Eye (tissue), 1 donor: ENCODE data around the gene VDR.
"Not testable (repeated sequence)": the region's sequence is repeated elsewhere in the genome, so short reads cannot be mapped to it uniquely, and the experiment has no call there.

Experiments
- DNase-seq: peaks from one replicate; pipeline ENCODE4 v3.0.0-alpha.2; 2015

VDR gene

DNA sequence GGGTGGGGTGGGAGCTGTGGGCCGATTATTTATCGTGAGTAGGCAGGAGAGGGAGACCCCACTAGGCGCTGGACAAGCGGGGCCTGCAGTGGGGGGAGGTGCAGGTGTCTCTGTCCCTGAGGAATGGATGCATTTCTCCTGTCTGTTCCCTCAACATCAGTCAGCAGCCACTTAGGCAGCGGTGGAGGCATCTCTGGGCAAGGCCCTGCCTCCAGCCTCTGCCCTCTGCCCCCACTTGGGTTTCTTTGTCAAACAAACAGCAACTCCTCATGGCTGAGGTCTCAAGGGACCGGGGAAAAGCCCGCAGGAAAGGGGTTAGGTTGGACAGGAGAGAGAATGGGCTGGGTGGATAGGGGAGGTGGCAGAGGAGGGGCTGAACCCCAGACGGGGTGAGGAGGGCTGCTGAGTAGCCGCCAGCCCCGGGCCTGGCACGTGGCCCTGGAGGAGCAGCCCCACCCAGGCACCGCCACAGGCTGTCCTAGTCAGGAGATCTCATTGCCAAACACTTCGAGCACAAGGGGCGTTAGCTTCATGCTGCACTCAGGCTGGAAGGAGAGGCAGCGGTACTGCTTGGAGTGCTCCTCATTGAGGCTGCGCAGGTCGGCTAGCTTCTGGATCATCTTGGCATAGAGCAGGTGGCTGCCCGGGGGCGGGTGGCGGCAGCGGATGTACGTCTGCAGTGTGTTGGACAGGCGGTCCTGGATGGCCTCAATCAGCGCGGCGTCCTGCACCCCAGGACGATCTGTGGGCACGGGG is 60.4 kb downstream of the VDR start:
- no peak for DNase-seq

DNA sequence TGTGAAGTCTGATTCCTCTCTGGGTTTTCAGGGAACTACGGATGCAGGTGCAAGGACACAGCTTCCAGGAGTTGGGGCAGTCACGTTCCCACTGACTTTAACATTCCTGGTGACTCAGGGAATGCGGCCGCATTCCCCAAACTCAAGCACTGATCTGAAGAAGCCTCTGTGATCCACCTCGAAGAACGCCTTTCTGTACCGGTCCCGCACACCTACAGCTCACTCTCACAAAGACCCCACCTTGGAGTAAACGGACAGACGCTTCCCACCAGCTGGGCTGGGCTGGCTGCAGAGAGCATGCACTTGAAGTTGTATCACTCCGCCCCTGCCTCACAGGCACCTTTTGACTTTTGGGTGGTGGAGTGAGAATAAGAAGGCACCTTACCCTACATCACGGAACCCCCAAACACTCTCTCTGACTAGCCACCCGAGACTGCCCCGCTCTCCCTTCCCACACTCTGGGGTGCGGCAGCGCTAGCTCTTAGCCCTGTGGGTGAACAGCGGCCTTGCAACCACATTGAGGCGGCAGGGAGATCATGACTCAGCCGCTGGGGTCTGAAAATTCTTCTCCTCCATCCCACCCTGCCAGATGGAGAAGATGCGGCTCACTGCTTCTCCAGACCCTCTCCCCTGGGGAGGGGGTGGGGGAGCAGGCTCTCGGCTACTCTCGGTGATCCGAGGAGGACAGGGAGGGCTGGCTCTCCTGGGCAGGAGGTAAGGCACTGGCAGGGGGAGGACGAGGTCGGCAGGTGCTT is 61.4 kb downstream of the VDR start:
- DNase-seq, result peak; percentile 25

DNA sequence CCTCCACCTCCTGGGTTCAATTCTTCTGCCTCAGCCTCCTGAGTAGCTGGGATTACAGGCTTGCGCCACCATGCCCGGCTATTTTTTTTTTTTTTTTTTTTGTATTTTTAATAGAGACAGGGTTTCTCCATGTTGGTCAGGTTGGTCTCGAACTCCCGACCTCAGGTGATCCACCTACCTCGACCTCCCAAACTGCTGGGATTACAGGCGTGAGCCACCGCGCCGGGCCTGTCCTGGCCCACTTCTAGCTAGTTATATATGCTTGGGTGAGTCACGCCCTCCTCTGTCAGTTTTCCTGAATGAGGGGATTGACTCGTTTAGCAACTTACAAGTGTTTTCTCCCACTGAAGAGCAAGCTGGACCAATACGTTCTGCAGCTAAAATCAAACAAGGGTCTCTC is 62.3 kb downstream of the VDR start:
- not testable (repeated sequence) for DNase-seq

DNA sequence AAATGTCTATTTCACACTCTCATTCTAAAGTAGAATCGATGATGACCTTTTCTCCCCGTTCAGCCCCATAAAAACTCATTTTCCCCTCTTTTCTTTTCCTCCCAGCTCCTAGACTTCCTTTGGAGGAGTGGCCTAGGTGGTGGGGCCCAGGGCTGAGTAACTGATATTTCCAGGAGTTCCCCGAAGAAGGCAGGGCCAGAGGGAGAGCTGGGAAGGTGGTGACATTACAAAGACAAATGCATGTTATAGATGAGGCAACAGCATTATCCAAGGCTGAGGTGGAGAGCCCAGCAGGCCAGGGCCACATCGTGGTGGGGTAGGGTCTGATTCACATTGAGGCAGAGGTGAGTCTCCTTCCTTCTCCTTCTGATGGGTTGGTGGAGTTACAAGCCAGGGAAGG is 62.9 kb downstream of the VDR start:
- no peak for DNase-seq

DNA sequence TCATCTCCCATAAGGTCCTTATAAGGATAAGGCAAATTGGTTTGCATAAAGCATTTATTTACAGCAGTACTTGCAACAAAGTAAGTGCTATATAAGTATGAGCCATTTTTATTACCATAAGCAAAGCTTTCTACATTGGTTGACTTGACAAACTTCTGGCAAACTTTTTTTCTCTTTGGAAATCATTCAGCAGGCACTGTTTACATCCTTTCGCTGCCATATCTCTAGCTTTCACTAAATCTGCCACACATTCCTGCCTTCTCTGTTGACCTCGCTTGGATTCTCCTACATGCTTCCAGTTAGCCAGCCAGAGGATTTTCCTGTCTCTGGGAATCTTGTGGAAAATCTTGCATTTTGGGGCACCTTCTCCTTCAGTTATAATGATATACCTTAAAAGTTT is 63.3 kb downstream of the VDR start:
- no peak for DNase-seq

DNA sequence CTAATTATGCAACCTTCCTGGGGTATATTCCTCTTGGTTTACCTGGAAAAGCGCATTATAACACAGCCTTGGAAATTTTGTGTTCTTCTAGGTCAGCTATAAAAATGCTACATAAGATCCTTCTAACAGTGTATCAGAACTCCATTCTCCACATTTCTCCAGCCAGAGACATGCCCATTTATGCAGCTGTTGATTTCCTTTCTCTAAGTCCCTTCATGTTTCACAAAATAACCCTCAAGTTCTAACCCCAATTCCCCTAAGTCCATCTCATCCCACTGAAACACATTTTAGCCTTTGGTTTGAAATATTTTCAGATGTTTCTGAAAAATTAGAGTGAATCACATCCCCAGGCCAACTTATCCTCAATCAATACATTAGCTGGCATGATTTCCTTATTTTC is 64.2 kb downstream of the VDR start:
- DNase-seq, result no peak

DNA sequence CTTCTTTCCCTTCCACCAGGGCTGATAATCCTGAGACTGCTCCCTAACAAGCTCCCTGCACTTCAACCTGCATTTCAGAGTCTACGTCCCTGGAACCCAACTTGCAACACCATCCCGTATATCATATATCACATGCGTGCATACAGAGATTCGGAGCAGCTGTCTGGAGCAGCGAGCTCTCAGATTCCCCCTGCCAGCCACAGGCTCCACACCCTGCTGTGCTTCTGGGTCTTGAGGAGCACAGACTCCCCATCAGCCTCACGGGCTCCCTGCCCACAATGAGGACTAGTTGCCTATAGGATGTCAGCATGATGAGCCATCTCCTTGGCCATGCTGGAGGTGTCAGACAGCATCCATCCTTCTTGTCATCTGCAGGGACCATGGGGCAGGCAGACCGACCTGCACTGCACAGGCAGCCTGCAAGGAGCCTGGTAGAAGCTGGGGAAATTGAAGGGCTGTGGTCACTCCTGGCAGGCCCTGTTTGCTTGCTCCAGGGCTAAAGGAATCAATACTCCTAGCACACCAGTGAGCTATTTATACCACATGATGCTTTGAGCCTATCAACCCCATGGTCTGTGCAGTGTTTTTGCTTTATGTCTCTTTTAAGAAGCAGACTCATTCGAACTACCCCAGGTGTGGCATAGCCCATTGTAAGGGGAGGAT is 65.4 kb downstream of the VDR start:
- DNase-seq, result no peak

DNA sequence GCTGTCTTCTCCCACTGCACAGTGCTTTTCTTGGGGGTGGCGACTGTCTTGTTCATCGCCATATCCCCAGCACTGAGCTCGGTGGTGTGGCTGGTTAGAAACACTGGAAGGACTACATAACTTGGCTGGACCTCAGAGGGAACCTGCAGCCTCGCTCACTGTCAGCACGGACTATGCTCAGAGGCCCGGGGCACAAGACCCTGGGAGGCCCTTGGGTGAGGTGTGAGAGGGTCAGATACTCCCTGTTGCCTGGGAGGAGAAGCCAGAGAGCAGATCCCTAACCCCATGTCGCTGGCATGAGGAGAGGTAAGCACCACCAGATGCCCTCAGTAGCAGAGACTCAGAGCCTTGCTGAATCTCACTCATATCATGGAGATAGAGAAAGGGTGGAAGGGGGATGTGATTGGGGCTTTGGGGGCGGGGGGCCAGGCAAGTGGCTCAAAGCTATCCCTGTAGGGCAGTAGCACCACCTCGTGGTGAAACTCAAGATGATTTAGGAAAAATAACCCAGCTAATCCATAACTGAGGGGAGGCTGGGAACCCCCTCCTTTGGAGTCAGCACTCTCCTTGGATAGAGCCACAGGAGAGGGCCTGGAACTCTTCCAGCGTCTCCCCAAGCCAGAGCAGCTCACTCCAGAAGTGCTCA is 66.4 kb downstream of the VDR start:
- peak; percentile 60 for DNase-seq

DNA sequence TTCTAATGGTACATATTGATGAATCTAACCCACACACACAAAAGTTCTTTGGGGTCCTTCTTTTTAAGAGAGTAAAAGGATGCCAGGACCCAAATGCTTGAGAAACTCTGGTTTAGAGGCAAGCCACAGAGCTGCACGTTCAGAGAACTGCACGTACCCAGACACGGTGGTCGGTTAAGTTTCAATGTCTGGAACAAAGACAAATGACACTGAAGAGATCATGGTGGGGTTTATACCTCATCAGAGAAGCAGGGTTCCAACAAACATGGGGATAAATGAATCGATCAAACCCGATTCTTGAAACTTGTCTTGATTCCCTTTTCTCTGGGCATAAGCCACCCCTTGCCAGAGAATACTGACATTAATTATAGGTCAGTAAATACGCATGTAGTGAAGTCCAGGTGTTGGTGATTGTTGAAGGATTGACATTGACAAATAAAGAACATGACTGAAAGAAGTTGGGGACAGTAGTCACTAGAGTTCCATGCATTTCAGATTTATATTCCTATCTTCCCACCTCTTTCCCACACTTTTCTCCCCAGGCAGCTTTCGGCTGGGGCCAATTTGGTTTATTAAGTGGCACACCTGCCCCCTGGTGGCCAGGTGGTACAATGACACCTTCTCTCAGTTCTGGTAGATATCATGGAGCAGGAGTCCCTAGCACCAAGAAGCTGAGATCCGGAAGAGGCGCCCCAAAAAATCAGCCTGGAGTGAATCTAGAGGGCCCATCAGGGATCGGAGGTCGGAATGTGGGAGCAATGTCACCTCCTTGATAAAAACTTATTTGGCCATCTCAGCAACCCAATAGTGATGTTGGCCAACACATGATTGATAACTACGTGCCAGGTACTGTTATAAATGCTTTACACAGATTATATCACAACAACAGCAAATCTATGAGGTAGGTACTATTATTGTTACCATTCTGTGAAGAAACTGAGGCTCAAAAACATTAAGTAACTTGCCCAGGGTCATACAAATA is 67.3 kb downstream of the VDR start:
- peak; percentile 78 for DNase-seq

DNA sequence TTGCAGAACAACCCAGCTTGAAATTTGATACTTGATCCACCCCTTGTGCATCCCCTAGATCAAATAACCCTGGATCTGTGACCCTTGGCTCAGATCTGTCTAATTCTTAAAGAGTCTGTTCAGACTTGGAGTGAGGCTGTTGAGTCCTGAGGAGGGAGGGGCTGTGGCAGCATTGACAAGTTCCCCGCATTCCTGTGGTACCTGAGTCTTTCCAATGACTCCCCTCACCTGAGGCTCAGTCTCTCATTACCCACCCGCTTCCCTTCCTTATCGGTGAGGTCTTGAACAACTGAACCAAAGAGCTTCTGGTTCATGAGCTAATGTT is 69.0 kb downstream of the VDR start:
- no peak for DNase-seq

DNA sequence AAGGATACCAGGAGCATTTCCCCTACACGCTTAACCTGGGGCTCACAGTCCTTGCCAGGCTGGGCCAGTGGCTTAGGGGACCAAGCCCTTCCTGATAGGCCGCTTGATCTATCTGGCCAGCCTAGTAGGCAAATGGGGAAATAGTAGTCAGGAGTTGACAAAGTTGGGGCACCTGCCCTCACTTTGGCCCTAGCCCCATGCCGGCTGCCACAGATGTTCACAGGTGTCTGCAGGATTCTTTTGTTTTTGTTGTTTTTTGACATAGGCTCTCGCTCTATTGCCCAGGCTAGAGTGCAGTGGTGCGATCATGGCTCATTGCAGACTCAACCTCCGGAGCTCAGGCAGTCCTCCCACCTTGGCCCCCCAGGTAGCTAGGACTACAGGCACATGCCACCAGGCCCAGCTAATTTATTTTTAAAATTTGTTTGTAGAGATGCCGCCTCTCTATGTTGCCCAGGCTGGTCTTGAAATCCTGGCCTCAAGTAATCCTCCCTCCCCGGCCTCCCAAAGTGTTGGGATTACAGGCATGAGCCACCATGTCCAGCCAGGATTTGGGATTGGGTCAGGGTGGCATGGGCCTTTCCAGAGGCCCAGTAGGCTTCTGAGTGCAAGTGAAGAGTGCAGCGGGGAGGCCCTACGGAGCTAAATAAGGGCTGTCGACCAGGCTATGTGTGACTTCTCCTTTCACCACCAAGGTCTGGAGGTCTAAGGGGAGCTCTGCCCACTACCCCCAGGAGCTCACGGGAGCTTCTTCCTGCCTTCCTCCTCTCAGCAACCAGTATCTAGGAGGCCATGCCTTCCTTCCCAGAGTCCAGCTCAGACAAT is 69.6 kb downstream of the VDR start:
- DNase-seq, result no peak

DNA sequence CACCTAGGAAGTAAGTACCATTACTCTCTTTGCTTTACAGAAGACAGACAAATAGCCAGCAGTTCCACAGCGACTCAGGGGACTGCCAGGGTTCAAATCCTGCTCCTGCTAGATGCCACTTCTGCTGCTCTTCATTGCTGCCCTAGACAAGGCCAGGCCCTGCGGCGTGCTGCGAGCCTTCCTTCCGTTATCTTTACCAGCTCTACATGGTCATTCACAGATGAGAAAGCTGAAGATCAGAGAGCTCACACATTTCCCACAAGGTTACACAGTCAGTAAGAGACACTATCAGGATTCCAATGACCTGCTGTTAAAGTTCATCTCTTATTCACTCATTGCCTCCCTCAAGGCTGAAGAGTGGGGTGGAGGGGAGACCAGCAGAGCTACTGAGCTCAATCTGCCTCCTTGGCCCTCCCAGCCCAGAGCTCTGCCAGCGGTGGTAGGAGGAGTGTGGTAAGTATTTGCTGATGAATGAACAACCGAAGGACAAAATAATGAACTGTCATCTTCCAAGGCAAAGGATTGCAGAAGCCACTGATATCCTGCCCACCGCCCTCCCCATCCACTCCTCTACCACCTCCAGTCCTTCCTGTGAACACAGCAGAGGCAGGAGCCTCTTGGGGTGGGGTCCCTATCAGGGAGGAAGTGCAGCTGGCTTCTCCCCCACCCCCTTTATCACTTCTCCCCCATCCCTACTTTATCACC is 70.4 kb downstream of the VDR start:
- no peak for DNase-seq

DNA sequence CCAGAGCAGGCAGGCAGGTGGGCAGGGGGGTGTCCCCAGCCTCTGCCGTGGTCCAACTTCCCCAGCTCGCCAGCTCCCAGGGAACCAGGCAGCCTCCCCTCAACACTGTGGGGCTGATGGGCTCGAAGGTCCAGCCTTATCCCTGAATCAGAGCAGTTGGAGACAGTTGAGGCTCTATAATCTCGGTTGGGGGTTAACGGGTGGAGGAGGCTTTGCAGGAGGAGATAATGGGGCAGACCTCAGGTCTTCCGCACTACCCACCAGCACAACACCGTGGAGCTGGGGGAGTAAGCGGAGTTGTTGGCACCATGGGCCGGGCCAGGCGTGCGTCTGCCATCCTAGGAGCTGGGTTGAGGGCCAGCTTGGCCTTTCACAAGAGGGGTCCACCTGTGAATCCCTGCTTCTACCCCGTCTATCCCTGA is 71.2 kb downstream of the VDR start:
- no peak for DNase-seq

DNA sequence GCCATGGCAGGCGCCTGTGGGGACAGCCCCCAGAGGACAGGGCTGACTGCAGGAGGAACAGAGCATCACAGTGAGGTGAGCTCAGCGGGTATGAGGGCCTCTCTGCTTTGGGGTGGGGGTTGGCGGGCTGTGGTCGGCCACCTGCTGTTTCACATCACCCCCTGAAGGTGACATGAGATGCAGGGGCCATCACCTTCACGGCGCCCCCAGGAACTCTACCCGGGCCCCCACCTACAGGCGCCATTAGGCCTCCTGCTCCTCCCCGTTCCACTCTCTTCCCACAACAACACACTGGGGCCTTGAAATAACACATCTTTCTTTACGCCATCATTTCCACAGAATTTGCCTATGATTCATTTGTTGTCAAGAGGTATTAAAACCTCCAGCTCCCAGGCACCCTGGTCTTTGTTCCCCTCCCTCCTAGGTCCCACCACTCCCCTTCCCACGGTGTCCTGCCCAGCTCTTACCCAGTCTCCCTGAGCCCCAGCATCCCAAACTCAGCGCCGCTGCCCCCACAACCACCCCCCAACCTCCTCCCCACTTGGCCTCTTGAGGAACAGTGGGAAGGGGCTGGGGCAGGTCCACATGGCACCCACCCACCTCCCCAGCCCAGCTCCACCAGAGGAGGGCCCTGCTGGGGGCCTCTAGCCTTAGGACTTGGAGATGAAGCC is 72.4 kb downstream of the VDR start:
- DNase-seq, result no peak

DNA sequence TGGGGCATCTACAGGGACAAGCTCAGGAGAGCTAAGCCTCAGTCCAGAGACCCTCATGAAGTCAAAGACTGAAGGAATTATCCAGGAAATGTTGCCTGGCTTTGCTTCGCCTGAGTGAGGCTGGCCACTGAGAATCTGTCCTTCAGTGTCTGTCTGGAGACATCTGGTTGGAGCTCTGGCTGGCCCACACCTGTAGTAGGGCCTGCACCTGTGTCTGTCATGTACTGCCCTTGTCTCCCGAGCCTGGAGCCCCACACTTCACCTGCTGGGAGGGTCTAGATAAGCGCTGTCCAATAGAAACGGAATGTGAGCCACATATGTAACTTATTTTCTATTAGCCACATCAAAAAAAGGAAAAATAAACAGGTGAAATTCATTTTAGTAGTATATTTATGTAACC is 75.2 kb downstream of the VDR start:
- no peak for DNase-seq

DNA sequence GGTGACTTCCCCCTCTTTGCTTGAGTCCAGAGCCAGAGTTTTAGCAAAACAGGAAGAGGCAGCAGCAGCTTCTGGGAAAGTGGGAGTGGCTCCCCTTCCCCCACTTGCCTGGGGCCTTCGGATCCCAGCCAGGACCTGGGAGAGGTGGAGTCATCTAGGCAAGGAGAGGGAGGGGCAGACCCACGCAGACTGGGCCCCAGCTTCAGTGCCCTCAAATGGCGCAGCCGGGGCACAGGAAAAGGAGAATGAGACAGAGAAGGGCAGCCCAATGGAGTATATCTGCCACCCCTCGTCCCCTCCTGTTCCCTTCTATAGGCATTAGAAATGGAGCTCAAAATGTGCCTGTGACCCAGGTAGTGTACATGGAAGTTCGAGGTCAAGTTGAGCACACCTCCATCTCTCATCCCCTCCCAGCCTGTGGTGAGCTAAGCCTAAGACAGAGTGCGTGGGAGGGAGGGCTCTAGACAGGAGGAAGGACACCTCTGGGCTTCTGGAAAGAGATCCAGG is 75.8 kb downstream of the VDR start:
- peak; percentile 70 for DNase-seq

DNA sequence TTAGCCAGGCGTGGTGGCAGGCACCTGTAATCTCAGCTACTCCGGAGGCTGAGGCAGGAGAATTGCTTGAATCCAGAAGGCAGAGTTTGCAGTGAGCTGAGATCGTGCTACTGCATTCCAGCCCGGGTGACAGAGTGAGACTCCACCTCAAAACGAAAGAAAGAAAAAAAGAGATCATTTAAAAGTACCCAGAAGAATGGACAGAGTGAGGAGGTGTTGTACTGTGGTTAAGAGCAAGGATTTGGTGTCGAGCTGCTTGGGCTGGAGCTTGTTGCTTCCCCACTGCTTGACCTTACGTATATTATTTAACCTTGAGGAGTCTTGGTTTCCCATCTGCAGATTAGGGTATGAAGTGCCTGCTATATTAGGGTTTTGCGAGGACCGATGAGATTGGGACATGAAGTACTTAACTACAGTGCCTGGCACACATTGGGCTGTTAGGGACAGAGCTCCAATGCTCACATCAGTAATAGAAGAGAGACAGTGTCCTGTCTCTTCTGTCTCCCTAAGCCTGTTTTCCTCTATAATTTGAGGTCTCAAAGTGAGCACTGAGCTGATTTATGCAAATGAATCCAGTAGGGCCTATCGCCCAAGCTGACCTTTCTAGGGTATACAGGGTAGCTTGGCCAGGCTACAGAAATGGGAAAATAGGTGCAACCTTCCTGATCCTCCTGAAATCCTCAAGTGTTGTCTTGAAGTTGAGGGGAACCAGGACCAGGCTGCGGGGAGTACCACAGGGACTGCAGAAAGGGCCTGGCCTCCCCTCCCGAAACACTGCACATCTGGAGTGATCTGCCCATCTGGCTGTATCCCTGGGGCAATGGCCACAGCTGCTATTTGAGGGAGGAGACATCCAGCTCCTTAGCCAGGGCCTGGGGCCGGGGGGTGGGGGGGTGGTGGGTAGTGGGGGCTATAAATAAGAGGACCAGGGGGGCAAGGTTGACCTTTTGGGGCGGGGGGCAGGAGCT is 76.5 kb downstream of the VDR start:
- no peak for DNase-seq

DNA sequence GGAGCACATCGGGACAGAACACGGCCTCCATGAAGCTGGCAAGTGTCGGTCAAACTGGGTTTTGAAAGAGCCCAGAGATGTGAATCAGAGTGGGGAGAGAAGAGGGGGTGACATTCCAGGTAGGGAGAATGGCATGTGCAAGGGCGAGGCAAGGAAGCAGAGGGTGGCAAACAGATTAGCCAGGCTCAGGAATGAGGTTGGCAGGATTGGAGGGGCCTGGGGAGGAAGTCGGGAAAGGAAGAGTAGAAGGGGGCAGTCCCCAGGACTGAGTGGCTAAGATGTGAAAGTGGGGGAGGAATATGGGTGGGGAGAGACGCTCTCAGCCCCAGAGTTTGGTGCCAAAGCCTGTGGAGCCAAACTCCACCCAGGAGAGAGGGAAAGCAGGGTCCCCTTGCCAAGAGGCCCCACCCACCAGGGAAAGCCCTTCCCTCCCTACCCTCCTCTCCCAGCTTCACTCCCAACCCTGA is 79.6 kb downstream of the VDR start:
- DNase-seq, result peak; percentile 37

DNA sequence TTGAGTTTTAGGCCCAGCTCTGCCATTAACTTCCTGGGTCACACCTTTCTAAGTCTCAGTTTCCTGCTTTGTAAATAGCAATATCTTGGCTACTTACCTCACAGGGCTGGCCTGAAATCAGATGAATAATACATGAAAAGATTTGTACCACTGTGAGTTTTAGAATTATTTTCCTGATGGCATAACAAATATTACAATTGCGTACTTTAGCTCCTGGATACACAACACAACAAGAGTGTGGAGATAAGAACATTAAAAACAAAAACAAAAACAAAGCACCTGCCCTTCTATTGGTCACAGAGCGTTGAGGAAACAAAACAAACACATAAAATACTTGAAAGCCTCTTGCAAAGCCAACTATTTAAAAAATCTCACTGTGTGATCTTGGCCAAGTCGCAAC is 80.2 kb downstream of the VDR start:
- DNase-seq, result no peak
